ENCODE data around the gene RPL13A.

DNA sequence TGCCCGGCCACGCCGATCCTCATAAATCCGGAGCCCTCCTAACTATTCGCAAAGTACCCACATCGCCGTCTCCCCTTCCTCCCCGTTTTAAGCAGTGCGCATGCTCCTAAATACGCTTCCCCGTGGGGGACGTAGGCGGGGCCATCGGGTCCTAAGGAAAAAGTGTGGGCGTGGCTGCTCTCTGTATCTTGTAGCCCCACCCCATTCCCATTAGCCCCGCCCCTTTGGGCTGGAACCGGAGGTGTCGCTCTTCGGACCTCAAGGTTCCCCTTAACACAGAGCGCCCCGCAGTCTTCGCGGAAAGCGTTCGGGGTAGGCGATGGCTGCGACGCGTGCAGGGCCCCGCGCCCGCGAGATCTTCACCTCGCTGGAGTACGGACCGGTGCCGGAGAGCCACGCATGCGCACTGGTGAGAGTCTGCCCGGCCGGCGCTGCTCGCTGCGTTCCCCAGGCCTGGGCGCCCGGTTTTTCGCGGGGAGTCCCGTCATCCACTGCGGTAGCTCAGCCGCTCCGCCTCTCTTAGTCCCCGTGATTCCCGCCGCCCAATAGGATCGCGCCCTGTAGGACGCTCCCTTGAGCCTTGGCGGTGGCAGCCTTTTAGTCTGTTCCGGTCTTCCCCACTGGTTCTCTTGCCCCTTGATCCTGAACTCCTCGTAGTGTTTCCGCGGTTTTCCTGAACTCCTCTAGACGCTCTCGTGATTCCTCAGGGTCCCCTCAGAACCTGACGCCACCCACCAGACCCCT lies 34.2 kb upstream of the RPL13A start, which contains the start of gene ALDH16A1:
- TF ChIP-seq, protein P1, sequence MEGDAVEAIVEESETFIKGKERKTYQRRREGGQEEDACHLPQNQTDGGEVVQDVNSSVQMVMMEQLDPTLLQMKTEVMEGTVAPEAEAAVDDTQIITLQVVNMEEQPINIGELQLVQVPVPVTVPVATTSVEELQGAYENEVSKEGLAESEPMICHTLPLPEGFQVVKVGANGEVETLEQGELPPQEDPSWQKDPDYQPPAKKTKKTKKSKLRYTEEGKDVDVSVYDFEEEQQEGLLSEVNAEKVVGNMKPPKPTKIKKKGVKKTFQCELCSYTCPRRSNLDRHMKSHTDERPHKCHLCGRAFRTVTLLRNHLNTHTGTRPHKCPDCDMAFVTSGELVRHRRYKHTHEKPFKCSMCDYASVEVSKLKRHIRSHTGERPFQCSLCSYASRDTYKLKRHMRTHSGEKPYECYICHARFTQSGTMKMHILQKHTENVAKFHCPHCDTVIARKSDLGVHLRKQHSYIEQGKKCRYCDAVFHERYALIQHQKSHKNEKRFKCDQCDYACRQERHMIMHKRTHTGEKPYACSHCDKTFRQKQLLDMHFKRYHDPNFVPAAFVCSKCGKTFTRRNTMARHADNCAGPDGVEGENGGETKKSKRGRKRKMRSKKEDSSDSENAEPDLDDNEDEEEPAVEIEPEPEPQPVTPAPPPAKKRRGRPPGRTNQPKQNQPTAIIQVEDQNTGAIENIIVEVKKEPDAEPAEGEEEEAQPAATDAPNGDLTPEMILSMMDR (IDR thresholded peaks at IDR 0.05), result peak in 1 of 6 experiments; percentile 5
- TF ChIP-seq POLR2A (IDR thresholded peaks at IDR 0.05), result peak; percentile 52 to 88
